Measurements from ENCODE around the gene FAM163B.

Gene FAM163B

DNA sequence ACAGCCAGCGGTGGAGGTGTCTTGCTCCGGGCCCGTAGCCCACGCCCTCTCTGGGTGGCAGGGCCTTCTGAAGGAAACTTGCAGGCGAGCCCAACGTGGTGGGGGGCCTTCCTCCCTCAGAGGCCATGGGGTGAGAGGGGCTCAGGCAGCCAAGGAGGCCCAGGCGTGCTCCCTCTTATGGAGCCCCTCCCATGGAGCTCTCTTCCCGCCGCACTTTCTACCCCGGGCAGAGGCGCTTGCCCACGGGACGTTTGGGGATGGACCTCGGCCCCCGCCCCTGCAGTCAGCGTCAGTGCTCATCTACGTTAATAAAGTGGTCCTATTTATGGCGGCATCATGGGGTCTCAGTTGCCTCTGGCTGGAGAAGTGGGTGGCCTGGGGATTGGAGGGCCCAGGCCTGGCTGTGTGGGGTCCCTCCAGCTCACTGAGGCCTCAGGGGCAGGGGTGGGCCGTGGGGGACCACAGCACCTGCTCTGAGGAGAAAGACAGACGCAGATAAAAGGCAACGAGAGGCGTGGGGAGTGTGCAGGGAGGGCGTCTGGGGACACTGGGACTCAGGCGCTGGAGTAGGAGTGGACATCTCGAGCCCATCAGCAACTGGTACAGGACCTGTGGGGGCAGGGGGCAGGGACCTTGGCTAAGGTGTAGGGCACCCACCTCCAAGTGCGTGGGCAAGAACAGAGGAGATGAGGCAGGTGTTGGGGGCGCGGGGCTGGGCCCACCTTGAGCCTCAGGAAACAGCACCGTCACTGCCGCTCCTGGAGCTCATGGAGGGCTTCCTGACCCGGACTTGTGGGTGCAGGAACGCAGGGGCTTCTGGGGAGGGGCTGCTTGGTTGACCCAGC lies 33.8 kb downstream of the FAM163B start:
- Histone ChIP-seq H3K36me3 (ENCODE audit: insufficient read depth, low read length) (no peaks in the 10 kb centered on the region), H3K27ac (ENCODE audit: low read depth, low read length) (no peak overlapping the region), H3K27me3 (ENCODE audit: insufficient read depth, low read length) (peaks cover 6% of the 10 kb centered on the region; the same call in 1 of the 2 replicates), H2AFZ (ENCODE audit: low read length, unreplicated experiment) (no peak overlapping the region), H3K4me1 (ENCODE audit: control insufficient read depth, insufficient read depth, low read length, unreplicated experiment) (peaks cover 8% of the 10 kb centered on the region), H3K79me2 (ENCODE audit: control insufficient read depth, insufficient read depth, low read length, unreplicated experiment) (no peaks in the 10 kb centered on the region), H3K4me3 (ENCODE audit: low read depth, low read length) (no peak overlapping the region)

DNA sequence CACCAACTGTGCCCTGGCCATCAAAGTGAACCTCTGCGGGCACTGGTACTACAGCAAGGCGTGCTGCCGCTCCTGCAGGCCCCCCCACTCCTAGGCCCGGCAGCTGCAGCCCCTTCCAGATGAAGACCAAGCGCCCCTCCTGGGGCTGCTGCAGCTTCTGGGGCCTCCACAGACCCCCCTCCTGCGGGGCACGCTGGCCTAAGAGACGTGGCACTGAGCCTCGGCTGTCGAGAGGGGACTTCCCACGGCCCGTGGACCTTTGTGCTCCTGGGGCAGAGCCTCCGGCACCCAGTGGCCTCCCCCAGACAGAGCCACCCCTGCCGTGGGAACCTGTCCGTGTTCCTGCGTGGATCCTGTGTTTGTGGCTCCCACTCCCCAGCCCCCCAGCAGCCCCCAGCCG lies 34.4 kb downstream of the FAM163B start:
- Histone ChIP-seq H3K36me3 (ENCODE audit: insufficient read depth, low read length) (no peaks in the 10 kb centered on the region), H3K27me3 (ENCODE audit: insufficient read depth, low read length) (peaks cover 6% of the 10 kb centered on the region; the same call in 1 of the 2 replicates), H3K4me3 (ENCODE audit: low read depth, low read length) (no peak overlapping the region), H3K27ac (ENCODE audit: low read depth, low read length) (no peak overlapping the region), H3K79me2 (ENCODE audit: control insufficient read depth, insufficient read depth, low read length, unreplicated experiment) (no peaks in the 10 kb centered on the region), H2AFZ (ENCODE audit: low read length, unreplicated experiment) (no peak overlapping the region), H3K4me1 (ENCODE audit: control insufficient read depth, insufficient read depth, low read length, unreplicated experiment) (peaks cover 8% of the 10 kb centered on the region)

DNA sequence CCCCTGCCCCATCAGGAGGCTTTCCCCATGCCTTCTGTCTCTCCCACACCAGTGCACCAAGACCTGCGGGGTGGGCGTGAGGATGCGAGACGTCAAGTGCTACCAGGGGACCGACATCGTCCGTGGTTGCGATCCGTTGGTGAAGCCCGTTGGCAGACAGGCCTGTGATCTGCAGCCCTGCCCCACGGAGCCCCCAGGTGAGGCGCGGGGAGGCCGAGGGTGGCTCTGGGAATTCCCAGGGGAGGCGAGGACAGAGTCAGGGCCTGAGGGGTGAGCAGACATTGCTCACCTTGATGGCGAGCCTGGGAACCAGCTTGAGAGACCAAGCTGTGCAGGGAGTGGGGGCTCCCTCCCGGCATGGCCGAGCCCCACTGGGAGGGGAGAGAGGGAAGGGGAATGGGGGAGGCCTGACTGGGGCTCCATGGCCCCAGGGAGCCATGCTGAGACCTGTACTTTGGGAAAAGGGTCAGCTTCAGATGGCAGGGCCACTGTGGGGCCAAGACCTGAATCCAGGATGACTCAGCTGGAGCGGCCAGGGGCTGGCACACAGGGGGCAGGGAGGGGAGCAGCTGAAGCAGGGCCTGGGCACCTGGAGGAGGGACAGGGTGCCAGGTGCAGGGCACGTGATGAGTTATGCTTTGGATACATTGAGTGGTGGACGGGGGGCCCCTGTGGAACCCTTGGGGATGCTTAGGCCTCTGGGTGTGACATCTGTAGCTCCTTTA lies 35.2 kb downstream of the FAM163B start:
- H3K27ac ChIP-seq (ENCODE audit: low read depth, low read length), result no peak overlapping the region
- no peaks in the 10 kb centered on the region for H3K79me2 ChIP-seq (ENCODE audit: control insufficient read depth, insufficient read depth, low read length, unreplicated experiment)
- no peaks in the 10 kb centered on the region for H3K36me3 ChIP-seq (ENCODE audit: insufficient read depth, low read length)
- peaks cover 6% of the 10 kb centered on the region; the same call in 1 of the 2 replicates for H3K27me3 ChIP-seq (ENCODE audit: insufficient read depth, low read length)
- no peak overlapping the region for H3K4me3 ChIP-seq (ENCODE audit: low read depth, low read length)
- H3K4me1 ChIP-seq (ENCODE audit: control insufficient read depth, insufficient read depth, low read length, unreplicated experiment), result peaks cover 8% of the 10 kb centered on the region
- no peak overlapping the region for H2AFZ ChIP-seq (ENCODE audit: low read length, unreplicated experiment)

DNA sequence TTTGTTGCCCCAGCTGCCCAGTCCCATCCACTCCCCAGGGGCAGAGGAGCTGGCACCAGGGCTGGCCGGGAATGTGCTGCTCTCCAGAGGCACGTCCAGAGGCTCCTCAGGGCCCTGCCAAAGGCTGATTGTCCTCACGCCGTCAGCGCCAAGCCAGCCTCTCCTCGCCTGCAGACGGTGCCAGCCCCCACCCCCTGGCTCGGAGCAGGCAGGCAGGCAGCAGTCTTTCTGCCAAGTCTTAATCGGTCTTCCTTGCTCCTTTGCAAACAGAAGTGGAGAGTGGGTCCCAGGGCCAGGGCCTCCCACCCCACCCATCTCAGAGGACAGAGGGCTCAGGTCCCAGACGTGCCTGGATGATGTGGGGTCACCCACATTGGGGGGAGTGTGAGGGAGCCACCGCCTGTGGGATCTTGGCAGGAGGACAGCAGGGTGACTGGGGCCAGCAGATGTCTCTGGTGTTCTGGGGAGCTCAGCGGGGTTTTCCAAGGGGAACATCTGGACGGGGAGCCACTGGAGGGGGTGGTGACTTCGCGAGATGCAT lies 36.3 kb downstream of the FAM163B start:
- Histone ChIP-seq H2AFZ (ENCODE audit: low read length, unreplicated experiment) (no peak overlapping the region), H3K27me3 (ENCODE audit: insufficient read depth, low read length) (peaks cover 6% of the 10 kb centered on the region; the same call in 1 of the 2 replicates), H3K27ac (ENCODE audit: low read depth, low read length) (no peak overlapping the region), H3K4me1 (ENCODE audit: control insufficient read depth, insufficient read depth, low read length, unreplicated experiment) (peaks cover 8% of the 10 kb centered on the region), H3K4me3 (ENCODE audit: low read depth, low read length) (no peak overlapping the region), H3K79me2 (ENCODE audit: control insufficient read depth, insufficient read depth, low read length, unreplicated experiment) (no peaks in the 10 kb centered on the region), H3K36me3 (ENCODE audit: insufficient read depth, low read length) (no peaks in the 10 kb centered on the region)

DNA sequence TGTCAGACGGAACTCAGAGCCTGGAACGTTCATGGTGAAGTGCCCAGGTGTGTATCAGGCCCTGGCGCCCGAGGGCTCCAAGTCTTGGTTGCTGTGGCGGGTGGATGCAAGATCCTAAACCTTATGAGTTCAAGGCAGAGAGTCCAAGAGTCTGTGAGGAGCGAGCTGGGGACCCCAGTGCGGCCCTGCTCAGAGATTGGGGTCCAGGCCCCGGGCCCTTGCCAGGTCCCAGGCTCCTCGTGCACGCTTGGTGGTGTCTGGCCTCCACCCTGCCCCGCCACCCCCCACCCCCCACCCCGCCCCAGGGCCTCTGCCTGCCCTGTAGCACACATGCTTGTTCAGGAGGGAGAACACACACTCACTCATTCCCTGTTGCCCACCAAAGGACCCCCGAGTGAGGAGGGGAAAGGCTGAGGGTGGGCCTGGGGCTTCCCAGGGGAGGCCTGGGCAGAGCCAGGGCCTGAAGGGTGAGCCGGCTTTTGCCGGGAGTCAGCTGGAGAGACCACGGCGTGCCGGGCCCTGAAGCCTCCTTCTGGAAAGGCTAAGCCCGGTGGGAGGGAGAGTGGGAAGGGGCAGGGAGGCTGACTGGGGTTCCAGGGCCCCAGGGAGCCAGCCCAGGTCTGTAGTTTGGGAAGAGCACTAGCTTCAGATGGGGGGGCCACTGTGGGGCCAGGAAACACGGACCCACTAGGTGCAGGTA lies 37.1 kb downstream of the FAM163B start:
- Histone ChIP-seq H3K4me1 (ENCODE audit: control insufficient read depth, insufficient read depth, low read length, unreplicated experiment) (peaks cover 8% of the 10 kb centered on the region), H3K79me2 (ENCODE audit: control insufficient read depth, insufficient read depth, low read length, unreplicated experiment) (no peaks in the 10 kb centered on the region), H3K36me3 (ENCODE audit: insufficient read depth, low read length) (no peaks in the 10 kb centered on the region), H3K27me3 (ENCODE audit: insufficient read depth, low read length) (peaks cover 6% of the 10 kb centered on the region; the same call in 1 of the 2 replicates), H2AFZ (ENCODE audit: low read length, unreplicated experiment) (no peak overlapping the region), H3K4me3 (ENCODE audit: low read depth, low read length) (no peak overlapping the region), H3K27ac (ENCODE audit: low read depth, low read length) (no peak overlapping the region)

DNA sequence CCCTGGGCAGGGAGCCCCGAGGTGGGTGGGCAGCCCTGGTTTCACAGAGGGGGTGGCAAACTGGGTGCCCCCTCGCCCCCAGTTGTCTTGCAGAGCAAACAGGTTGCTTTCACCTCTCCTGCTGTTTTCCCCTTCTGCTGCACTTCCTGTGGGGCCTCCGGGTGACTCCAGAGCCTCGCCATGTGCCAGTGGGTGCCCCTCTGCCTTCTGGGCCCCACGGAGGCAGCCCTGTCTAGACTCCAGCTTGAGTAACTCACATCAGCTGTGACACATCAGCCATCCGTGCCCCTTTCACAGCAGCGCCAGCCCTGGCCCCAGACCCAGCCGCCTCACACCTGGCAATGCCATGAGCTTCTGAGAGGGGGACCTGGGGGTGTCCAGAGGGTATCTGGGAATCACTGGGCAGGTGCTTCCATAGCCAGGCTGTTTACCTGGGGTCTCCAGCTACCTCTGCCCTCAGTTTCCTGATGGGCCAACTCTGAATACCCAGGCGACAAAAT lies 37.7 kb downstream of the FAM163B start:
- H3K79me2 ChIP-seq (ENCODE audit: control insufficient read depth, insufficient read depth, low read length, unreplicated experiment), result no peaks in the 10 kb centered on the region
- peaks cover 6% of the 10 kb centered on the region; the same call in 1 of the 2 replicates for H3K27me3 ChIP-seq (ENCODE audit: insufficient read depth, low read length)
- no peak overlapping the region for H2AFZ ChIP-seq (ENCODE audit: low read length, unreplicated experiment)
- H3K27ac ChIP-seq (ENCODE audit: low read depth, low read length), result no peak overlapping the region
- H3K4me3 ChIP-seq (ENCODE audit: low read depth, low read length), result no peak overlapping the region
- H3K36me3 ChIP-seq (ENCODE audit: insufficient read depth, low read length), result no peaks in the 10 kb centered on the region
- H3K4me1 ChIP-seq (ENCODE audit: control insufficient read depth, insufficient read depth, low read length, unreplicated experiment), result peaks cover 2% of the 10 kb centered on the region

DNA sequence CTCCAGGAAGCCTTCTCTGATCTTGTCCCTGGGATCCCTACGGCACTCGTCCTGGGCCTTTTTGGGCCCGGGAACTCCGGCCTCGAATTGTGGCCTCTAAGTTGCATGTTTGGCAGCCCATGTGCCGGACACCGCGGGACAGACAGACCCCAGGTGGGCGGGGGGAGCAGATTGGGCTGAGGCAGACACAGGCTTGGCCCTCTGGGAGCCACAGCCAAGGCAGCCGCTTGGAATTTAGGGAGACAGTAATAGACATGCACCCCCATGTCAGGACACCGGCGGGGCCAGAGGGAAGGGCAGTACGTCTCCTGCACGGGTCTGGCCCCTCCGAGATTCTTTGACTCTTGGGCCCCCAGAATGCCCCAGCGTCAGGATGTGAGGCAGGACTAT lies 38.5 kb downstream of the FAM163B start:
- H3K79me2 ChIP-seq (ENCODE audit: control insufficient read depth, insufficient read depth, low read length, unreplicated experiment), result no peaks in the 10 kb centered on the region
- H2AFZ ChIP-seq (ENCODE audit: low read length, unreplicated experiment), result no peak overlapping the region
- no peaks in the 10 kb centered on the region for H3K36me3 ChIP-seq (ENCODE audit: insufficient read depth, low read length)
- peaks cover 8% of the 10 kb centered on the region for H3K27me3 ChIP-seq (ENCODE audit: insufficient read depth, low read length)
- no peak overlapping the region for H3K4me3 ChIP-seq (ENCODE audit: low read depth, low read length)
- no peak overlapping the region for H3K27ac ChIP-seq (ENCODE audit: low read depth, low read length)
- H3K4me1 ChIP-seq (ENCODE audit: control insufficient read depth, insufficient read depth, low read length, unreplicated experiment), result no peaks in the 10 kb centered on the region

DNA sequence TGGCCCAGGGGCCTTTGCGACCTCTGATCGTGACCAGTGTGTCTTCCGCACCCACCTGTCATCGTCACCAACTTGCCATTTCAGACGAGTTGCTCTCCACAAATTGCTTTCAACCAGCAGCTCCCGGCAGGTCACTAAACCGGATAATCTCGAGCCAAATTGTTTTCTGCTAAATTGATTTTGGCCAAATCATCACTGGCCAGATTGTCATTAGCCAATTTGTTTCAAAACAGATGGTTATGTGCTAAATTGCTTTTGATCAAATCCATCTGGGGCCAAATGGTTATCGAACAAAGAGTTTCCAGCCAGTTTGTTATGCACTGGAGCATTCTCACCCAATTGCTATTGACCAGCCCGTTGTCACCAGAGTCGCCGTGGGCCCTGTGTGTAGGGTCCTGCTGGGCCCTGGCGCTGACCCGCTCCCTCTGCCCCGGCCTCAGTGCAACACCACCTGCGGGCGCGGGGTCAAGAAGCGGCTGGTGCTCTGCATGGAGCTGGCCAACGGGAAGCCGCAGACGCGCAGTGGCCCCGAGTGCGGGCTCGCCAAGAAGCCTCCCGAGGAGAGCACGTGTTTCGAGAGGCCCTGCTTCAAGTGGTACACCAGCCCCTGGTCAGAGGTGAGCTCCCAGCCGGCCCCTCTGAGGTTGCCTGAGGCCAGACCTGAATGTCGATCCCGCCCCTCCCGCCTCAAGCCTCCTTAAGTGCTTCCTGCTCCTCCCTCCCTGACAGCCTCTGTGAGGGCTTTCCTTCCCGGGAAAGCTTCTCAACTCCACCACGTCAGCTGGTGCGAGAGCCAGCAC lies 39.1 kb downstream of the FAM163B start:
- Histone ChIP-seq H3K36me3 (ENCODE audit: insufficient read depth, low read length) (no peaks in the 10 kb centered on the region), H3K4me3 (ENCODE audit: low read depth, low read length) (no peak overlapping the region), H3K4me1 (ENCODE audit: control insufficient read depth, insufficient read depth, low read length, unreplicated experiment) (no peaks in the 10 kb centered on the region), H3K79me2 (ENCODE audit: control insufficient read depth, insufficient read depth, low read length, unreplicated experiment) (no peaks in the 10 kb centered on the region), H2AFZ (ENCODE audit: low read length, unreplicated experiment) (no peak overlapping the region), H3K27ac (ENCODE audit: low read depth, low read length) (no peak overlapping the region), H3K27me3 (ENCODE audit: insufficient read depth, low read length) (peaks cover 13% of the 10 kb centered on the region)

DNA sequence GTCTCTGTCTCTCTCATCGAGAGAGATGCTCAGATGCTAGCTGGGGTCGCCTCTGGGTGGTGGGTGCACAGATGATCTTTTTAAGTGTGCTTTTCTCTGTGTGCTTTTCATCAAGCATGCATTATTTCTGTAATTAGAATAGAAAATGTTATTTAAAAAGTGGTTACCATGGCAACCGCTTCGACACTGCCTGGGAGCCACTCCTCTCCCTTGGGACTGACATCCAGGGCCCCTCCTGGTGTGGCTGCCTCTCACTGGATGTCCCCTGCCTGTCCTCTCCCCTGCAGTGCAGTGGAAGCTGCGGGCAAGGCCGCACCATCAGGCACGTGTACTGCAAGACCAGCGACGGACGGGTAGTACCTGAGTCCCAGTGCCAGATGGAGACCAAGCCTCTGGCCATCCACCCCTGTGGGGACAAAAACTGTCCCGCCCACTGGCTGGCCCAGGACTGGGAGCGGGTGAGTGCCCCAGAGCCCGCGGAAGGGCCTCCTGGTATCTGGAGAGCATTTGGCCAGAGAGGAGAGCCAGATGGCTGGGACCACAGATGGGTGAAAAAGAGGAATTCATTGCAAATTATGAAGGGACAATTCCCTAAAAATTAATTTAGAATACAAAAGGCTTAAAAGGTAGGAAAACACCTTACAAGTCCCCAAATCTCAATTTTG lies 39.9 kb downstream of the FAM163B start:
- peaks cover 18% of the 10 kb centered on the region for H3K27me3 ChIP-seq (ENCODE audit: insufficient read depth, low read length)
- H3K79me2 ChIP-seq (ENCODE audit: control insufficient read depth, insufficient read depth, low read length, unreplicated experiment), result no peaks in the 10 kb centered on the region
- H3K4me3 ChIP-seq (ENCODE audit: low read depth, low read length), result no peak overlapping the region
- H2AFZ ChIP-seq (ENCODE audit: low read length, unreplicated experiment), result no peak overlapping the region
- no peaks in the 10 kb centered on the region for H3K4me1 ChIP-seq (ENCODE audit: control insufficient read depth, insufficient read depth, low read length, unreplicated experiment)
- H3K36me3 ChIP-seq (ENCODE audit: insufficient read depth, low read length), result no peaks in the 10 kb centered on the region
- no peak overlapping the region for H3K27ac ChIP-seq (ENCODE audit: low read depth, low read length)
